GM12878 (cell line): ENCODE data around the gene NFE2L3. TPM values are rescaled to one million over a fixed set of nuclear protein-coding genes. Genes with fewer than 3 reads are reported as not detected.
A peak's percentile ranks its signal among the peaks of the same experiment; 100 is the strongest.

Experiments used
- ATAC-seq: fragments of 200-7000 bp; cut with Tn5 transposase; 3 replicates; pipeline ENCODE4 v1.9.1; 2020; ENCODE audit warnings: mild to moderate bottlenecking, moderate library complexity
- BruUV-seq: library from RNA; stranded (reverse); fragments of 400-500 nt; replicated peaks from 2 replicates; lab custom pipeline; 2021; lab: Mats Ljungman, UMichigan
- CTCF ChIA-PET: fragments of 300-600 bp; sonication (Branson Sonifier 250); formaldehyde crosslinking; extraction: SDS; loops from one replicate; lab custom pipeline; 2021; ENCODE audit warnings: inconsistent platforms; lab: Yijun Ruan, JAX
- POLR2A ChIA-PET: fragments of 350-600 bp; formaldehyde crosslinking; extraction: SDS; loops from one replicate; lab custom pipeline; 2021; ENCODE audit warnings: inconsistent platforms; lab: Charles Lee
- RAD21 ChIA-PET: fragments of 300-600 bp; sonication (Branson Sonifier 250); formaldehyde crosslinking; loops from one replicate; lab custom pipeline; 2023; ENCODE audit warnings: antibody characterized with exemption; ENCODE audit not compliant: unreplicated experiment; lab: Charles Lee
- SMC1A ChIA-PET: fragments of 300-600 bp; sonication (Branson Sonifier 250); formaldehyde crosslinking; loops from one replicate; lab custom pipeline; 2023; ENCODE audit not compliant: unreplicated experiment, uncharacterized antibody; lab: Charles Lee
- DNase-seq: peaks from one replicate; pipeline ENCODE4 v3.0.0-alpha.2; 2011; ENCODE audit warnings: low read depth, low spot score
- FAIRE-seq: peaks from 3 replicates; lab custom pipeline; 2011; peaks lifted over from hg19 to GRCh38; lab: Jason Lieb, UNC
- H2AFZ ChIP-seq: 2 replicates; pipeline ENCODE4 v1.6.0; 2011; ENCODE audit warnings: low read depth, low read length, control low read depth; ENCODE audit not compliant: control insufficient read depth
- H3K27ac ChIP-seq: 2 replicates; pipeline ENCODE4 v1.5.1; 2011; ENCODE audit warnings: control low read depth; ENCODE audit not compliant: control insufficient read depth, insufficient read depth
- H3K27me3 ChIP-seq, 2 experiments: replicated peaks in 1 of 2; 2 replicates each; pipeline versions ENCODE4 v1.6.0 to v1.6.1; 2011; ENCODE audit warnings: low read length in 1 of 2; ENCODE audit not compliant: control insufficient read depth in 2 of 2, insufficient read depth in 2 of 2
- H3K36me3 ChIP-seq, 2 experiments: 2 replicates each; pipeline ENCODE4 v1.5.1; 2011; ENCODE audit warnings: low read length in 1 of 2; ENCODE audit not compliant: control insufficient read depth in 2 of 2, insufficient read depth in 2 of 2
- H3K4me1 ChIP-seq: 2 replicates; pipeline ENCODE4 v1.6.1; 2011; ENCODE audit warnings: mild to moderate bottlenecking, low read length, moderate library complexity, mixed read lengths; ENCODE audit not compliant: control insufficient read depth, insufficient read depth
- H3K4me2 ChIP-seq: 2 replicates; pipeline ENCODE4 v1.6.0; 2011; ENCODE audit warnings: control low read depth; ENCODE audit not compliant: control insufficient read depth, insufficient read depth
- H3K4me3 ChIP-seq: fragments of 200-600 bp; sonication (generic); 2 replicates; pipeline ENCODE4 v1.5.1; 2016
- H3K79me2 ChIP-seq: 2 replicates; pipeline ENCODE4 v1.6.0; 2011; ENCODE audit warnings: low read length; ENCODE audit not compliant: control insufficient read depth, insufficient read depth
- H3K9ac ChIP-seq: 2 replicates; pipeline ENCODE4 v1.8.0; 2011; ENCODE audit warnings: low read length, control low read depth, mixed read lengths; ENCODE audit not compliant: control insufficient read depth, insufficient read depth
- H3K9me3 ChIP-seq: replicated peaks from 3 replicates; pipeline ENCODE4 v1.5.1; 2011; ENCODE audit warnings: mild to moderate bottlenecking, low read length; ENCODE audit not compliant: control insufficient read depth, insufficient read depth
- H4K20me1 ChIP-seq: 2 replicates; pipeline ENCODE4 v1.6.0; 2011; ENCODE audit not compliant: control insufficient read depth, insufficient read depth
- BCL11A ChIP-seq: IDR thresholded peaks from 2 replicates; pipeline ENCODE4 v1.6.1; 2011; ENCODE audit warnings: low read depth, low read length
- BRCA1 ChIP-seq: IDR thresholded peaks from 2 replicates; pipeline ENCODE4 v1.6.1; 2011; ENCODE audit warnings: low read depth, low read length, improper control_type of control experiment
- HSF1 ChIP-seq: fragments of 150-350 bp; IDR thresholded peaks from 2 replicates; pipeline ENCODE4 v1.6.1; 2014; ENCODE audit warnings: mild to moderate bottlenecking, low read depth, low read length
- IRF4 ChIP-seq: IDR thresholded peaks from 2 replicates; pipeline ENCODE4 v1.6.1; 2011; ENCODE audit warnings: low read depth, low read length
- MAX ChIP-seq: IDR thresholded peaks from 2 replicates; pipeline ENCODE4 v1.6.1; 2012; ENCODE audit warnings: low read depth, low read length, improper control_type of control experiment
- MXI1 ChIP-seq: fragments of 150-350 bp; IDR thresholded peaks from 2 replicates; pipeline ENCODE4 v1.6.1; 2011; ENCODE audit warnings: low read depth, mild to moderate bottlenecking, inconsistent platforms, low read length, improper control_type of control experiment
- NR2C2 ChIP-seq: IDR thresholded peaks from 2 replicates; pipeline ENCODE4 v1.6.1; 2011; ENCODE audit warnings: borderline replicate concordance, low read depth; ENCODE audit not compliant: control insufficient read depth, insufficient read length
- PKNOX1 ChIP-seq: fragments of 450-650 bp; IDR thresholded peaks from 2 replicates; pipeline ENCODE4 v1.6.1; 2016; ENCODE audit warnings: mild to moderate bottlenecking
- POU2F2 ChIP-seq: IDR thresholded peaks from 3 replicates; pipeline ENCODE4 v1.6.1; 2011; ENCODE audit warnings: low read depth, mild to moderate bottlenecking, low read length, borderline replicate concordance
- SIN3A ChIP-seq: IDR thresholded peaks from 2 replicates; pipeline ENCODE4 v1.6.1; 2012; ENCODE audit warnings: low read depth, low read length, improper control_type of control experiment
- STAT3 ChIP-seq: IDR thresholded peaks from 2 replicates; pipeline ENCODE4 v1.6.1; 2011; ENCODE audit warnings: low read depth, low read length, improper control_type of control experiment
- TCF12 ChIP-seq: IDR thresholded peaks from 2 replicates; pipeline ENCODE4 v1.6.1; 2011; ENCODE audit warnings: low read depth, mild to moderate bottlenecking, low read length
- WGBS: methylation state at CpG from one replicate; pipeline ENCODE4 v1.1.6; 2016; ENCODE audit warnings: low lambda C conversion rate; ENCODE audit not compliant: insufficient replicate concordance, insufficient coverage; ENCODE audit errors: missing lambda C conversion rate; 5-methylcytosine and 5-hydroxymethylcytosine counted together
- in situ Hi-C: fragments of 300-500 bp; cut with MboI; formaldehyde crosslinking; loops from 9 replicates; pipeline ENCODE4 v1.14.3; 2018; ENCODE audit warnings: mixed read lengths
- intact Hi-C: fragments of 100-400 bp; cut with micrococcal nuclease; formaldehyde crosslinking; loops from one replicate; pipeline ENCODE4 v1.14.2; 2022; ENCODE audit not compliant: unreplicated experiment
- polyA plus RNA-seq, 11 experiments: library from polyadenylated mRNA; depleted of rRNA in 4 of 11; unstranded in 6 of 11; stranded (reverse) in 5 of 11; fragments of >200 nt; fragmentation: Nextera tagmentation in 4 of 11; fragmentation: Illumina TruSeq in 1 of 11; extraction: Ambion mirVana in 4 of 11; extraction: Trizol in 1 of 11; gene quantifications; 1 replicate in 1 of 11; 2 replicates in 10 of 11; pipeline versions ENCODE4 v1.2.1 to v1.2.3, GENCODE V29; 2011 to 2016; ENCODE audit warnings: inconsistent platforms in 2 of 11, missing spikeins in 2 of 11, low read depth in 1 of 11
- total RNA-seq, 4 experiments: library from RNA; depleted of rRNA in 3 of 4; stranded (reverse); fragments of >200 nt in 3 of 4; fragmentation: Illumina TruSeq in 1 of 4; extraction: Trizol in 1 of 4; gene quantifications; 2 replicates each; pipeline versions ENCODE4 v1.2.1 to v1.2.3, GENCODE V29; 2013 to 2021

NFE2L3 gene
- total and polyA plus RNA-seq, 10 of the 15 experiments (the other 5 are each of a cell fraction or from before 2014, with no cell fraction given) = 4.4 to 34.9 (median 13.0) TPM

- CTCF ChIA-PET = interaction anchor here (1.4 to 5.6 kb wide), 4 partner anchors 33 to 211 kb away, joined by 5 to 104 read pairs (median 23); partner anchors contain the start of gene HNRNPA2B1
- BruUV-seq = no TSS peak
- peaks cover 81% of the 10 kb centered on the region for H3K79me2 ChIP-seq
These were observed 7.2 kb downstream of the NFE2L3 start for GRCh38 chr7:26159243-26159642.

More at GRCh38 chr7:26159243-26159642, 7.2 kb downstream of the NFE2L3 start:
- RAD21 ChIA-PET = interaction anchor here (6.2 to 9.0 kb wide), 2 partner anchors 8 to 37 kb away, joined by 74 to 164 read pairs; partner anchors contain the start of genes CBX3 and HNRNPA2B1
- ATAC-seq = no peak
- H3K27ac ChIP-seq = peak overlapping the region; percentile 88
- TF ChIP-seq BRCA1 (no peak), TCF12 (no peak), POU2F2 (no peak), SIN3A (no peak), PKNOX1 (no peak), MXI1 (no peak), HSF1 (no peak), MAX (no peak), NR2C2 (no peak), IRF4 (no peak), BCL11A (no peak), STAT3 (no peak)
- TF ChIP-seq, all 136 proteins: peak for 0
- Histone ChIP-seq H3K9me3 (no peaks in the 10 kb centered on the region), H3K4me1 (peaks cover 41% of the 10 kb centered on the region), H3K9ac (no peak overlapping the region), H3K36me3 (no peaks in the 10 kb centered on the region; a peak in 1 of 4 replicates), H3K4me3 (0 out of 2 replicates have a peak overlapping the region, but pooled peaks have one; percentile 55), H4K20me1 (no peaks in the 10 kb centered on the region; the same call in 1 of the 2 replicates), H2AFZ (no peak overlapping the region), H3K27me3 (no peaks in the 10 kb centered on the region), H3K4me2 (peak overlapping the region; percentile 98)
- FAIRE-seq = no peak
- intact Hi-C loops (loop anchor here (5.0 kb wide), 1 partner anchor 192 kb away; no protein-coding TSS in a partner anchor), in situ Hi-C loops (no loop called here)
- WGBS = 93% methylated on average over 2 of the region's 2 CpGs
- DNase-seq = no peak
- SMC1A ChIA-PET = interaction anchor here (0.8 to 9.3 kb wide), 6 partner anchors 8 to 189 kb away, joined by 3 to 198 read pairs (median 10); partner anchors contain the start of genes CBX3 and HNRNPA2B1
- POLR2A ChIA-PET = interaction anchor here (5.7 to 10.1 kb wide), 2 partner anchors 7 to 38 kb away, joined by 111 to 206 read pairs; partner anchors contain the start of genes CBX3 and HNRNPA2B1
